ENCODE measurements around the gene FAM117A. TPM values are rescaled to one million over a fixed set of nuclear protein-coding genes. Genes with fewer than 3 reads are reported as not detected.

FAM117A gene
- total RNA-seq, 6 donors from 2014 or later: 15.1 to 22.0 (median 18.2) TPM

- DNase-seq (no peak), ATAC-seq (ENCODE audit: low FRiP score in 2 of 2) (no peak)
- WGBS, 2 donors: 57 to 63% methylated on average over 8 of the region's 8 CpGs
- Histone ChIP-seq H3K4me1 (peaks cover 31 to 56% (median 43%) of the 10 kb centered on the region in 4 donors), H3K4me3 (no peak overlapping the region), H3K27me3 (no peaks in the 10 kb centered on the region), H3K27ac (peak overlapping the region in 3 of 4 donors; percentile 50 to 85 (median 67)), H3K36me3 (no peaks in the 10 kb centered on the region), H3K9me3 (no peaks in the 10 kb centered on the region)
- TF ChIP-seq POLR2AphosphoS5 (IDR thresholded peaks at IDR 0.05): no peak
- TF ChIP-seq POLR2A (IDR thresholded peaks at IDR 0.05): no peak
- TF ChIP-seq, protein P1, sequence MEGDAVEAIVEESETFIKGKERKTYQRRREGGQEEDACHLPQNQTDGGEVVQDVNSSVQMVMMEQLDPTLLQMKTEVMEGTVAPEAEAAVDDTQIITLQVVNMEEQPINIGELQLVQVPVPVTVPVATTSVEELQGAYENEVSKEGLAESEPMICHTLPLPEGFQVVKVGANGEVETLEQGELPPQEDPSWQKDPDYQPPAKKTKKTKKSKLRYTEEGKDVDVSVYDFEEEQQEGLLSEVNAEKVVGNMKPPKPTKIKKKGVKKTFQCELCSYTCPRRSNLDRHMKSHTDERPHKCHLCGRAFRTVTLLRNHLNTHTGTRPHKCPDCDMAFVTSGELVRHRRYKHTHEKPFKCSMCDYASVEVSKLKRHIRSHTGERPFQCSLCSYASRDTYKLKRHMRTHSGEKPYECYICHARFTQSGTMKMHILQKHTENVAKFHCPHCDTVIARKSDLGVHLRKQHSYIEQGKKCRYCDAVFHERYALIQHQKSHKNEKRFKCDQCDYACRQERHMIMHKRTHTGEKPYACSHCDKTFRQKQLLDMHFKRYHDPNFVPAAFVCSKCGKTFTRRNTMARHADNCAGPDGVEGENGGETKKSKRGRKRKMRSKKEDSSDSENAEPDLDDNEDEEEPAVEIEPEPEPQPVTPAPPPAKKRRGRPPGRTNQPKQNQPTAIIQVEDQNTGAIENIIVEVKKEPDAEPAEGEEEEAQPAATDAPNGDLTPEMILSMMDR (IDR thresholded peaks at IDR 0.05): no peak
- no peak for TF ChIP-seq EP300 (IDR thresholded peaks at IDR 0.05)
Observed at GRCh38 chr17:49691677-49692191, 72.2 kb downstream of the FAM117A start.

GRCh38 chr17:49691086-49691676, 72.8 kb downstream of the FAM117A start:
- H3K9me3 ChIP-seq: no peaks in the 10 kb centered on the region
- no peak for DNase-seq
- H3K27me3 ChIP-seq: no peaks in the 10 kb centered on the region
- no peaks in the 10 kb centered on the region for H3K36me3 ChIP-seq
- peak overlapping the region in 3 of 4 donors; percentile 50 to 85 (median 67) for H3K27ac ChIP-seq
- TF ChIP-seq POLR2AphosphoS5 (IDR thresholded peaks at IDR 0.05): no peak
- 82 to 83% methylated on average over 9 of the region's 9 CpGs for WGBS, 2 donors
- ATAC-seq (ENCODE audit: low FRiP score in 2 of 2): peak in 1 of 2 donors; percentile 10
- H3K4me1 ChIP-seq: peaks cover 35 to 57% (median 45%) of the 10 kb centered on the region in 4 donors
- H3K4me3 ChIP-seq: no peak overlapping the region

GRCh38 chr17:49690256-49690655, 73.7 kb downstream of the FAM117A start:
- no peaks in the 10 kb centered on the region for H3K9me3 ChIP-seq
- H3K27ac ChIP-seq: peak overlapping the region in 1 of 4 donors; percentile 85
- ATAC-seq (ENCODE audit: low FRiP score in 2 of 2) (no peak), DNase-seq (no peak)
- H3K27me3 ChIP-seq: no peaks in the 10 kb centered on the region
- 38 to 45% methylated on average over 2 of the region's 2 CpGs for WGBS, 2 donors
- TF ChIP-seq EP300 (IDR thresholded peaks at IDR 0.05): no peak
- H3K4me3 ChIP-seq: no peak overlapping the region
- no peaks in the 10 kb centered on the region for H3K36me3 ChIP-seq
- peaks cover 35 to 54% (median 44%) of the 10 kb centered on the region in 4 donors for H3K4me1 ChIP-seq

DNA sequence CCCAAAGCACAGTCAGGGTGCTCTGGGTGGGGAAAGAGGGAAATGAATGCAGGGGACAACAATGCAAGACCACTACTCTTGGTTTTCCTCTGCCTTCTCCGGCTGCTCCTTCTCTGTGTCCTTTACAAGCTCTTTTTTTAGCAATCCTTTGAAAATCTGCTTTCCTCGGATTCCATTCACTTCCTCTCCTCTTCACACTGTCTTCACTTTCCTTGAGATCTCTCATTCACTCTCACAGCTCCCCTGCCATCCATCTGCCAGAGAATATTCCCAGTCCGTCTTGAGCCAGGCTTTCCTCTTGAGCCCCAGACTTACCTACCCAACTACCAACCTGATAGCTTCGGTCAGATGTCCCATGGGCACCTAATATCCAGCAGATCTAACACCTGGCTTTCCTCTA, 75.1 kb downstream of the FAM117A start:
- Histone ChIP-seq H3K4me3 (no peak overlapping the region), H3K27ac (peak overlapping the region; percentile 70 to 85 (median 82)), H3K27me3 (no peaks in the 10 kb centered on the region), H3K4me1 (peaks cover 35 to 52% (median 42%) of the 10 kb centered on the region in 4 donors), H3K36me3 (no peaks in the 10 kb centered on the region), H3K9me3 (no peaks in the 10 kb centered on the region)
- DNase-seq: no peak
- no peak for ATAC-seq (ENCODE audit: low FRiP score in 2 of 2)
- 80 to 85% methylated on average over 4 of the region's 4 CpGs for WGBS, 2 donors
- TF ChIP-seq EP300 (IDR thresholded peaks at IDR 0.05) (no peak), POLR2A (IDR thresholded peaks at IDR 0.05) (no peak)
- TF ChIP-seq, protein P1 (IDR thresholded peaks at IDR 0.05): no peak

GRCh38 chr17:49687878-49688491, 75.9 kb downstream of the FAM117A start:
- H3K27me3 ChIP-seq: no peaks in the 10 kb centered on the region
- no peaks in the 10 kb centered on the region for H3K36me3 ChIP-seq
- peak overlapping the region in 2 of 4 donors; percentile 5 to 6 for H3K4me3 ChIP-seq
- peak overlapping the region; percentile 70 to 85 (median 82) for H3K27ac ChIP-seq
- no peaks in the 10 kb centered on the region for H3K9me3 ChIP-seq
- peak; percentile 53 to 55 for ATAC-seq (ENCODE audit: low FRiP score in 2 of 2)
- TF ChIP-seq POLR2AphosphoS5 (IDR thresholded peaks at IDR 0.05) (peak; percentile 60 to 78), POLR2A (IDR thresholded peaks at IDR 0.05) (no peak), EP300 (IDR thresholded peaks at IDR 0.05) (peak in 2 of 4 donors; percentile 47 to 85)
- TF ChIP-seq, protein P1 (IDR thresholded peaks at IDR 0.05): no peak
- DNase-seq: peak in 1 of 2 donors; percentile 57
- H3K4me1 ChIP-seq: peaks cover 35 to 52% (median 42%) of the 10 kb centered on the region in 4 donors
- WGBS, 2 donors: 39% methylated on average over 10 of the region's 10 CpGs

Data from upper lobe of left lung (tissue), 6 donors.